Heart left ventricle (tissue), 16 donors: ENCODE data around the gene DUSP22. TPM values are rescaled to one million over a fixed set of nuclear protein-coding genes. Genes with fewer than 3 reads are reported as not detected.

Experiments used
- ATAC-seq, 4 donors: fragments of 200-7000 bp; cut with Tn5 transposase; one replicate each; pipeline ENCODE4 v1.9.1; 2020 to 2022; ENCODE audit warnings: moderate library complexity in 4 of 4, mild to moderate bottlenecking in 3 of 4, moderate number of reproducible peaks in 1 of 4
- DNase-seq, 5 donors: peaks; one replicate each; pipeline ENCODE4 v3.0.0-alpha.2; 2020
- H3K27ac ChIP-seq, 12 donors: fragments of 200-600 bp; sonication (generic) in 4 of 12; one replicate each; pipeline versions ENCODE4 v1.5.0 to v1.8.0; 2016 to 2022; ENCODE audit warnings: mild to moderate bottlenecking in 2 of 12
- H3K27me3 ChIP-seq, 9 donors: fragments of 200-600 bp; sonication (generic) in 2 of 9; one replicate each; pipeline versions ENCODE4 v1.5.1 to v1.8.0; 2016 to 2022; ENCODE audit warnings: mild to moderate bottlenecking in 3 of 9
- H3K36me3 ChIP-seq, 9 donors: fragments of 200-600 bp; sonication (generic) in 2 of 9; one replicate each; pipeline versions ENCODE4 v1.5.0 to v1.8.0; 2018 to 2022; ENCODE audit warnings: mild to moderate bottlenecking in 2 of 9
- H3K4me1 ChIP-seq, 12 donors: fragments of 200-600 bp; sonication (generic) in 4 of 12; one replicate each; pipeline versions ENCODE4 v1.5.0 to v1.8.0; 2016 to 2022; ENCODE audit warnings: mild to moderate bottlenecking in 3 of 12
- H3K4me3 ChIP-seq, 12 donors: fragments of 200-600 bp; sonication (generic) in 4 of 12; one replicate each; pipeline versions ENCODE4 v1.5.0 to v1.8.0; 2017 to 2022; ENCODE audit warnings: mild to moderate bottlenecking in 9 of 12, moderate library complexity in 4 of 12
- H3K9me3 ChIP-seq, 12 donors: fragments of 200-600 bp; sonication (generic) in 4 of 12; one replicate each; pipeline versions ENCODE4 v1.5.0 to v1.8.0; 2016 to 2022; ENCODE audit warnings: mild to moderate bottlenecking in 1 of 12
- POLR2A ChIP-seq, 2 donors: fragments of 450-650 bp; IDR thresholded peaks; one replicate each; pipeline ENCODE4 v1.6.1; 2017; ENCODE audit warnings: antibody characterized with exemption in 2 of 2, mild to moderate bottlenecking in 2 of 2, moderate library complexity in 2 of 2
- WGBS, 4 donors: extraction: QIAGEN DNeasy Blood & Tissue Kit in 2 of 4; methylation state at CpG; one replicate each; pipeline versions ENCODE4 v1.1.5 to v1.1.7; 2013 to 2018; 5-methylcytosine and 5-hydroxymethylcytosine counted together
- intact Hi-C, 10 donors: fragments of 100-400 bp; cut with DNase I; formaldehyde crosslinking; loops; one replicate each; pipeline versions ENCODE4 v1.11.1 to v1.14.2; 2022
- polyA plus RNA-seq, 2 donors: library from polyadenylated mRNA; stranded (reverse); fragments of 200-250 nt; gene quantifications; one replicate each; pipeline ENCODE4 v1.2.3, GENCODE V29; 2013
- total RNA-seq, 9 donors: library from RNA; depleted of rRNA in 2 of 9; stranded (reverse); fragments of >200 nt in 2 of 9; fragmentation: NEBNext Ultra II Directional in 3 of 9; extraction: Animal tissue kit (Norgen Biotek cat#: 25700) in 3 of 9; gene quantifications; one replicate each; pipeline versions ENCODE4 v1.1.0 to v1.2.4, GENCODE V29; 2016 to 2023
- TF ChIP-seq, protein P1 (sequence below), 12 donors: fragments of 200-600 bp; sonication (generic) in 4 of 12; IDR thresholded peaks; one replicate each; pipeline versions ENCODE4 v1.5.0 to v1.8.0; 2018 to 2022; ENCODE audit warnings: antibody characterized with exemption in 12 of 12, mild to moderate bottlenecking in 5 of 12
- donor health status: ischemic (EF 13 %, LVEDD 7.1; RV severe dilation, severe dysfunction).
- donor health status: healthy with polysubstance abuse.
- donor health status: DM: no; HTN: yes; CAD: no.
- donor health status: DM: no; HTN: no; CAD: no.
- donor health status: ischemic (EF 25% LVEDD 6.9; RV normal size, moderate dysfunction).
- donor health status: ischemic (EF 25% LVEDD 5.7; RV mildly dilated, moderate dysfunction).
- donor health status: healthy.
- donor health status: DM: yes; HTN: yes; CAD: no.
- donor health status: ischemic (EF 35%, LVEDD 5.7; RV mildly dilated, moderate dysfunction).
- donor health status: nonischemic (EF 11% LVEDD 7.7; RV severe dilation, severe dysfunction).
- donor health status: DM: yes; HTN: yes; CAD: no.
- donor health status: PGD.
- donor health status: ischemic (EF 29% LVEDD 5.4; RV normal size, mild dysfunction).
- donor health status: nonischemic (EF 23%, LVEDD 6.1; RV moderate dilation, normal function).

The DUSP22 gene
- total and polyA plus RNA-seq, 11 donors = 33.4 to 79.9 (median 48.2) TPM

DNA sequence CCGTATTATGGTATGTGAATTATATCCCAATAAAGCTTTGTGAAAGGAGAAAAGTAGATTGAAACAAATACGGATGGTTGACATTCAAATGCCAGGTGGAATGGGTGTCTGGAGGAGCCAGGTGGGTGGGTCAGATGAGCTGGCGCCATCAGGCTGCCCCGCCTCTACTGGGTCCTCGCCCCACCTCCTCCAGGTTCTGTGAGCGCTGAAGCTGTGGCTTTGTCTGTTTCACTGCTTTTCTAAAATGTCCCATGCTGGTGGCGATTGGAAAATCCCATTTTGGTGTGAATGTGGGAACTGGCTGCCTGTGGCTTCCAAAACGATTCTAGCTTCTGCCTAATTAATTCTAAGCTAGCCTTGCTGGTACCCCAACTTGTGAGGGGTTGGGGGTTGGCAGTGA is 16.5 kb downstream of the DUSP22 start:
- Histone ChIP-seq H3K27me3 (no peaks in the 10 kb centered on the region), H3K27ac (no peak overlapping the region), H3K36me3 (peaks cover 0 to 32% (median 9%) of the 10 kb centered on the region in 9 donors), H3K4me3 (no peak overlapping the region), H3K4me1 (peaks cover 0 to 55% (median 33%) of the 10 kb centered on the region in 12 donors), H3K9me3 (no peaks in the 10 kb centered on the region)
- TF ChIP-seq POLR2A (IDR thresholded peaks at IDR 0.05) = no peak
- TF ChIP-seq, protein P1, sequence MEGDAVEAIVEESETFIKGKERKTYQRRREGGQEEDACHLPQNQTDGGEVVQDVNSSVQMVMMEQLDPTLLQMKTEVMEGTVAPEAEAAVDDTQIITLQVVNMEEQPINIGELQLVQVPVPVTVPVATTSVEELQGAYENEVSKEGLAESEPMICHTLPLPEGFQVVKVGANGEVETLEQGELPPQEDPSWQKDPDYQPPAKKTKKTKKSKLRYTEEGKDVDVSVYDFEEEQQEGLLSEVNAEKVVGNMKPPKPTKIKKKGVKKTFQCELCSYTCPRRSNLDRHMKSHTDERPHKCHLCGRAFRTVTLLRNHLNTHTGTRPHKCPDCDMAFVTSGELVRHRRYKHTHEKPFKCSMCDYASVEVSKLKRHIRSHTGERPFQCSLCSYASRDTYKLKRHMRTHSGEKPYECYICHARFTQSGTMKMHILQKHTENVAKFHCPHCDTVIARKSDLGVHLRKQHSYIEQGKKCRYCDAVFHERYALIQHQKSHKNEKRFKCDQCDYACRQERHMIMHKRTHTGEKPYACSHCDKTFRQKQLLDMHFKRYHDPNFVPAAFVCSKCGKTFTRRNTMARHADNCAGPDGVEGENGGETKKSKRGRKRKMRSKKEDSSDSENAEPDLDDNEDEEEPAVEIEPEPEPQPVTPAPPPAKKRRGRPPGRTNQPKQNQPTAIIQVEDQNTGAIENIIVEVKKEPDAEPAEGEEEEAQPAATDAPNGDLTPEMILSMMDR (IDR thresholded peaks at IDR 0.05) = no peak
- ATAC-seq (no peak), DNase-seq (no peak)
- WGBS, 4 donors = 81 to 88% (median 85%) methylated on average over 8 of the region's 8 CpGs
- intact Hi-C loops = no loop called here

GRCh38 chr6:309947-310346 is 17.7 kb downstream of the DUSP22 start:
- Histone ChIP-seq H3K4me3 (no peak overlapping the region), H3K4me1 (peaks cover 0 to 58% (median 33%) of the 10 kb centered on the region in 12 donors), H3K36me3 (peaks cover 0 to 23% (median 3%) of the 10 kb centered on the region in 9 donors), H3K9me3 (no peaks in the 10 kb centered on the region), H3K27ac (no peak overlapping the region), H3K27me3 (no peaks in the 10 kb centered on the region)
- DNase-seq = no peak
- ATAC-seq = no peak
- intact Hi-C loops = no loop called here
- TF ChIP-seq, protein P1 (IDR thresholded peaks at IDR 0.05) = no peak
- TF ChIP-seq POLR2A (IDR thresholded peaks at IDR 0.05) = no peak
- 92 to 96% (median 93%) methylated on average over 12 of the region's 12 CpGs for WGBS, 4 donors

GRCh38 chr6:310671-311070 is 18.4 kb downstream of the DUSP22 start:
- 84 to 90% (median 86%) methylated on average over 2 of the region's 2 CpGs for WGBS, 4 donors
- Histone ChIP-seq H3K27ac (no peak overlapping the region), H3K27me3 (no peaks in the 10 kb centered on the region), H3K36me3 (peaks cover 0 to 16% (median 0%) of the 10 kb centered on the region in 9 donors), H3K4me3 (no peak overlapping the region), H3K9me3 (no peaks in the 10 kb centered on the region), H3K4me1 (peaks cover 0 to 51% (median 29%) of the 10 kb centered on the region in 12 donors)
- ATAC-seq (no peak), DNase-seq (no peak)
- intact Hi-C loops = no loop called here
- TF ChIP-seq, protein P1 (IDR thresholded peaks at IDR 0.05) = no peak
- TF ChIP-seq POLR2A (IDR thresholded peaks at IDR 0.05) = no peak

DNA sequence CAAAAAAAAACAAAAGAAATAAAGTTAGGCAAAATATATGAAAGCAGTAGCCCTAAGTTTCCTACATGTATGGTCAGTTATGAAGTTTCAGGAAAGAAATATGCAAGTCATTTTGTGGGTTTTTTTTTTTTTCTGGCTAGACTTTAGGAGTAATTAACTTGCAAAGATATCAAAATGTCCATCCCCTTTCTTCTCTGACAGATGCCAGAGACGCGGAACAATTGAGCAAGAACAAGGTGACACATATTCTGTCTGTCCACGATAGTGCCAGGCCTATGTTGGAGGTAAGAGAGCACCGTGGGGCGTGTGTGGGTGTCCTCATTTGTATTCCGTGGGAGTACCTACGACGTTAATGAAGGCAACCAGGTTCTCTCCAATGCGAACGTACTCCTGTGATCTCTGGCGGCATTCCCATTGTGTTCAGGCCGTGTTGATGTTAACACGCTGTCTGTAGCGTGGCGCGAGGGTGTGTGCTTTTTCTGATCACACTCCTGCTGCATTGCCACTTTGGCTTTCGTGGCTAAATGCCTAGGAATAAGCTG is 19.5 kb downstream of the DUSP22 start:
- no peak for TF ChIP-seq POLR2A (IDR thresholded peaks at IDR 0.05)
- TF ChIP-seq, protein P1 (IDR thresholded peaks at IDR 0.05) = no peak
- Histone ChIP-seq H3K4me1 (peaks cover 0 to 50% (median 21%) of the 10 kb centered on the region in 12 donors), H3K4me3 (no peak overlapping the region), H3K36me3 (peaks cover 0 to 12% (median 0%) of the 10 kb centered on the region in 9 donors), H3K27me3 (no peaks in the 10 kb centered on the region), H3K9me3 (no peaks in the 10 kb centered on the region), H3K27ac (peak overlapping the region in 7 of 12 donors; percentile 10 to 76 (median 28))
- intact Hi-C loops = no loop called here
- 51 to 66% (median 59%) methylated on average over 17 of the region's 17 CpGs for WGBS, 4 donors
- peak in 3 of 5 donors; percentile 54 to 76 (median 66) for DNase-seq
- ATAC-seq = peak; percentile 49 to 74 (median 59)
